Measurements from ENCODE around the gene ARRB1.
A peak's percentile ranks its signal among the peaks of the same experiment; 100 is the strongest.

Gene ARRB1

DNA sequence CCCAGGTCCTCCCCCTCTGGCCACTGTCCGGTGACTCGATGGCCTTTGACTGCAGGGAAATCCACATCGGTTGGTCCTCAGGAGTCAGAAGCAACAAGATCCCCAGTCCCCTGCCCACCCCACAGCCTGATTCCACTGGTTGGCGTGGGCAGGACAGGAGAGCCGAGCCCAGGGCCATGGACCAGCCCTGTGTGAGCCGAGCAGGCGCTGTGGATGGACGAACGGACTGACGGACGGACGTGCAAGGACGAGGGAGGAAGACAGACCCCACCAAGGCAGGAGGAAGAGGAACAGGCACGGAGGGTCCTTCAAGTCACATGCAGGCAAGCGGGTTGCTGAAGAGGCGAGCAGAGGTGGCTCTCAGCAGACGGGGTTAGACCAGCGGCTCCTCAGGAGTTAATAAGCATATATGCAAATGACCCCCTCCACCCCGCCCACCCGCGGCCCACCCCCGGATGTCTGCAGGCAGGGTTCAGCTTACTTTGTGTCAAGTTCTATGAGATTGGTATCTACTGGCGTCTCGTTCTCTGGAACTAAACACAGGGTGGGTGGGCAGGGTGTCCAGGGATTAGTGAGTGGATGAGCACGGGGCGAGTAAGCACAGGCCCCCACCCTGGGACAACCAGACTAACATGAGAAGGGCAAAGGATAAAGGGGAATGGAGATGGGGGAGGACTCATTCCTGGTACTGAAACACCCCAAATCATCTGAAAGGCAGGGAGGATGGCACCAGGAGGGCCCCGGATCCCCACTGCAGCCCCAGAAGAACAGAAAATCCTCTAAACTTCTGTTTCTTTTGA lies 84.1 kb downstream of the ARRB1 start:
- H3K27me3 ChIP-seq (ENCODE audit: control insufficient read depth in 3 of 3, insufficient read depth in 3 of 3, low read depth in 1 of 3, low read length in 3 of 3) = no peaks in the 10 kb centered on the region
- H2AK5ac ChIP-seq (ENCODE audit: low read depth, low read length) = no peak overlapping the region
- H3K4ac ChIP-seq (ENCODE audit: low read length) = no peak overlapping the region
- no CpG with 5 or more reads among the region's 27 CpGs for WGBS, 2 donors (ENCODE audit: extremely low coverage in 2 of 2, insufficient read length in 2 of 2, insufficient replicate concordance in 1 of 2)
- H2BK12ac ChIP-seq (ENCODE audit: low read length) = no peak overlapping the region
- H3K23ac ChIP-seq (ENCODE audit: low read depth, low read length, poor library complexity) = peak overlapping the region; percentile 4
- peaks cover 0 to 1% of the 10 kb centered on the region in 2 donors for H3K4me1 ChIP-seq (ENCODE audit: control insufficient read depth in 2 of 2, insufficient read depth in 1 of 2, low read depth in 1 of 2, low read length in 2 of 2)
- no peak overlapping the region for H3K27ac ChIP-seq (replicated peaks; ENCODE audit: low read length)
- no peaks in the 10 kb centered on the region for H3K79me1 ChIP-seq (ENCODE audit: low read depth, low read length)
- no peaks in the 10 kb centered on the region for H3K9me3 ChIP-seq (replicated peaks in 1 of 2; ENCODE audit: control insufficient read depth in 2 of 2, insufficient read depth in 1 of 2, low read depth in 1 of 2, low read length in 2 of 2)
- peaks cover 0 to 11% of the 10 kb centered on the region in 2 donors for H3K36me3 ChIP-seq (replicated peaks in 1 of 2; ENCODE audit: control insufficient read depth in 2 of 2, insufficient read depth in 2 of 2, low read length in 2 of 2)
- no peak overlapping the region for H2BK120ac ChIP-seq (ENCODE audit: low read depth, low read length)
- H3K14ac ChIP-seq (ENCODE audit: low read length) = no peak overlapping the region
- no peak overlapping the region for H3K18ac ChIP-seq (ENCODE audit: low read length)
- H2AFZ ChIP-seq (ENCODE audit: low read length) = no peak overlapping the region
- H3K4me3 ChIP-seq (ENCODE audit: low read length in 2 of 2) = no peak overlapping the region
- DNase-seq (ENCODE audit: low spot score) = no peak
- H2BK5ac ChIP-seq (ENCODE audit: low read length) = no peak overlapping the region
- H4K91ac ChIP-seq (ENCODE audit: low read depth, low read length, poor library complexity) = no peak overlapping the region
- no peak overlapping the region for H4K8ac ChIP-seq (ENCODE audit: low read depth, low read length)
- no peak overlapping the region for H3K4me2 ChIP-seq (ENCODE audit: insufficient read depth, low read length, poor library complexity, severe bottlenecking)
- H2BK15ac ChIP-seq (ENCODE audit: low read length) = no peak overlapping the region
- no peak overlapping the region for H3K9ac ChIP-seq (ENCODE audit: low read depth, low read length, poor library complexity)

DNA sequence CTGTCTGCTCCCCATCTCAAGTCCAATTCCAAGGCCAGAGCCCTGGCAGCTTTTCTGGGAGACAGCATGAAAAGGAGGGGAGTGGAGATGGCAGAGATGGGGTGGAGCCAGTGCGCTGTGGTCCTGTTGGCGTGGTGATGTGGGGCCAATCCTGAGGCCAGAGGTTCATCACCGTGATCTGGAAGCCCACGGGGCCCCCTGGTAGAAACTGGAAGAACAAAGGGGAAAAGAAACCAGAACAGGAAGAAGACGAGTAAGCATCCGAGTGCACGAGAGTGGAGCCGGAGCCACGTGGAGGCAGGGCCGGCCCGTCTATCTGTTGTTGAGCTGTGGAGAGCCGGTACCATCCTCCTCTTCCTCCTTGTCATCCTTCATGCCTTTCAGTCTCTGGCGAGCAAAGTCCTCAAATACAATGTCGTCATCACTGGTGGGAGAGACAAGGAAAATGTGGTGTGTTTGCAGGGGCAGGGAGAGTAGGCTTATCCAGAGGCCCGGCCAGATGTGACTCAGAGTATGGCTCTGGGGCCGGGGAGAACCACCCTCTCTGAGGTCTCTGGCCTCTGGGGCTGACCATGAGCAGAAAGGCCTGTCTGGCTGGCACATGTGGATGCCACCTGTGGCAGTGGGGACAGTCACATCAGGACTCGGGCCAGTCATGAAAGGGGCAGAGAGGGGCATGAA lies 85.5 kb downstream of the ARRB1 start:
- Histone ChIP-seq H3K27me3 (ENCODE audit: control insufficient read depth in 3 of 3, insufficient read depth in 3 of 3, low read depth in 1 of 3, low read length in 3 of 3) (no peaks in the 10 kb centered on the region), H3K14ac (ENCODE audit: low read length) (peak overlapping the region; percentile 21), H3K4me3 (ENCODE audit: low read length in 2 of 2) (no peak overlapping the region), H2BK120ac (ENCODE audit: low read depth, low read length) (no peak overlapping the region), H3K9me3 (replicated peaks in 1 of 2; ENCODE audit: control insufficient read depth in 2 of 2, insufficient read depth in 1 of 2, low read depth in 1 of 2, low read length in 2 of 2) (no peaks in the 10 kb centered on the region), H2BK15ac (ENCODE audit: low read length) (no peak overlapping the region), H3K23ac (ENCODE audit: low read depth, low read length, poor library complexity) (peak overlapping the region; percentile 29), H3K4me1 (ENCODE audit: control insufficient read depth in 2 of 2, insufficient read depth in 1 of 2, low read depth in 1 of 2, low read length in 2 of 2) (peaks cover 0 to 1% of the 10 kb centered on the region in 2 donors), H3K4ac (ENCODE audit: low read length) (no peak overlapping the region), H3K36me3 (replicated peaks in 1 of 2; ENCODE audit: control insufficient read depth in 2 of 2, insufficient read depth in 2 of 2, low read length in 2 of 2) (peaks cover 0 to 11% of the 10 kb centered on the region in 2 donors), H3K18ac (ENCODE audit: low read length) (no peak overlapping the region), H2AFZ (ENCODE audit: low read length) (no peak overlapping the region), H2AK5ac (ENCODE audit: low read depth, low read length) (no peak overlapping the region), H3K4me2 (ENCODE audit: insufficient read depth, low read length, poor library complexity, severe bottlenecking) (no peak overlapping the region), H3K79me1 (ENCODE audit: low read depth, low read length) (no peaks in the 10 kb centered on the region), H2BK12ac (ENCODE audit: low read length) (no peak overlapping the region), H3K27ac (replicated peaks; ENCODE audit: low read length) (no peak overlapping the region), H2BK5ac (ENCODE audit: low read length) (no peak overlapping the region), H4K8ac (ENCODE audit: low read depth, low read length) (no peak overlapping the region), H4K91ac (ENCODE audit: low read depth, low read length, poor library complexity) (no peak overlapping the region), H3K9ac (ENCODE audit: low read depth, low read length, poor library complexity) (no peak overlapping the region)
- no CpG with 5 or more reads among the region's 17 CpGs for WGBS, 2 donors (ENCODE audit: extremely low coverage in 2 of 2, insufficient read length in 2 of 2, insufficient replicate concordance in 1 of 2)
- DNase-seq (ENCODE audit: low spot score) = no peak

DNA sequence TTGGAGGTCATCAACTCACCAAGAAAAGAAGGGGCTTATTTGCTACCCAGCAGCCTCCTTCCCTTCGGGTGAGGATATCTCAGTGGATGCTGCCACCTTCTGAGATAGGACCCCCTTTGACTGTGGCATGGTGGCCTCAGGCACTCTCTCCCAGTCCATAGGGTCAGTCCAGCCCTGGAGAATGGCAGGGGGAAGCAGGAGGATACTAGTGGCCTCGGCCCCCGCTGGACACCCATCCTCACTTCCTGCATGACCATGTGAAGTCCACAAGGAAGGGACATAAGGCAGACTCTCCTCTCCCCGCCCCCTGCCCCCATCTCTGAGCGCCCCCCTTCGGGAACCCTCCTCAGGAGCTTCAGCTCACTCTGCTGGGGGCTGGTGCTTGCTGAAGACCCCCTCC lies 86.5 kb downstream of the ARRB1 start:
- no peaks in the 10 kb centered on the region for H3K79me1 ChIP-seq (ENCODE audit: low read depth, low read length)
- DNase-seq (ENCODE audit: low spot score) = no peak
- no peak overlapping the region for H3K18ac ChIP-seq (ENCODE audit: low read length)
- H3K23ac ChIP-seq (ENCODE audit: low read depth, low read length, poor library complexity) = no peak overlapping the region
- H2AFZ ChIP-seq (ENCODE audit: low read length) = no peak overlapping the region
- peaks cover 0 to 11% of the 10 kb centered on the region in 2 donors for H3K36me3 ChIP-seq (replicated peaks in 1 of 2; ENCODE audit: control insufficient read depth in 2 of 2, insufficient read depth in 2 of 2, low read length in 2 of 2)
- no peak overlapping the region for H3K27ac ChIP-seq (replicated peaks; ENCODE audit: low read length)
- no peak overlapping the region for H2BK12ac ChIP-seq (ENCODE audit: low read length)
- H3K9me3 ChIP-seq (replicated peaks in 1 of 2; ENCODE audit: control insufficient read depth in 2 of 2, insufficient read depth in 1 of 2, low read depth in 1 of 2, low read length in 2 of 2) = no peaks in the 10 kb centered on the region
- no peak overlapping the region for H4K91ac ChIP-seq (ENCODE audit: low read depth, low read length, poor library complexity)
- no peak overlapping the region for H2BK15ac ChIP-seq (ENCODE audit: low read length)
- H3K4me1 ChIP-seq (ENCODE audit: control insufficient read depth in 2 of 2, insufficient read depth in 1 of 2, low read depth in 1 of 2, low read length in 2 of 2) = peaks cover 0 to 1% of the 10 kb centered on the region in 2 donors
- WGBS, 2 donors (ENCODE audit: extremely low coverage in 2 of 2, insufficient read length in 2 of 2, insufficient replicate concordance in 1 of 2) = no CpG with 5 or more reads among the region's 6 CpGs
- H2BK120ac ChIP-seq (ENCODE audit: low read depth, low read length) = no peak overlapping the region
- no peaks in the 10 kb centered on the region for H3K27me3 ChIP-seq (ENCODE audit: control insufficient read depth in 3 of 3, insufficient read depth in 3 of 3, low read depth in 1 of 3, low read length in 3 of 3)
- no peak overlapping the region for H3K4me3 ChIP-seq (ENCODE audit: low read length in 2 of 2)
- H4K8ac ChIP-seq (ENCODE audit: low read depth, low read length) = no peak overlapping the region
- no peak overlapping the region for H2AK5ac ChIP-seq (ENCODE audit: low read depth, low read length)
- H3K9ac ChIP-seq (ENCODE audit: low read depth, low read length, poor library complexity) = no peak overlapping the region
- H3K14ac ChIP-seq (ENCODE audit: low read length) = no peak overlapping the region
- H3K4me2 ChIP-seq (ENCODE audit: insufficient read depth, low read length, poor library complexity, severe bottlenecking) = no peak overlapping the region
- no peak overlapping the region for H2BK5ac ChIP-seq (ENCODE audit: low read length)
- H3K4ac ChIP-seq (ENCODE audit: low read length) = no peak overlapping the region

DNA sequence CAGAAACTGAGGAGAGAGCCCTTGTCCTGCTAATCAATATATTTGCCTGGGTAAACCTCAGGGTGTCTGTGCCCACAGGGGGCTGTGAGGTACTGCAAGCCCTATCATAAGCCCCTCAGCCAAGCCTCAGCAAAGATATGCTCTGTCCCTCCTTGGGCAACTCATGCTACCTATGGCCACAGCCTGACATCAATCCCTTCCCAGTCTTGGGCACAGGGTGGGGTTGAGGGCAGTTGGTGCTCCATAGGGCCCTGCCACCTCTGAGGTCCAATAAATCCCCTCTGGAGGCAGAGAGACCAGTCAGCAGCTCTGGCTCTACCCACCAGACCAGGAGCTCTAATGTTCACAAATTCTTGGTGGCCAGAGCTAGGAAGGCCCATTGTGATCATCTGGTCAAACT lies 87.1 kb downstream of the ARRB1 start:
- Histone ChIP-seq H3K14ac (ENCODE audit: low read length) (no peak overlapping the region), H3K9ac (ENCODE audit: low read depth, low read length, poor library complexity) (no peak overlapping the region), H2AFZ (ENCODE audit: low read length) (no peak overlapping the region), H3K27me3 (ENCODE audit: control insufficient read depth in 3 of 3, insufficient read depth in 3 of 3, low read depth in 1 of 3, low read length in 3 of 3) (no peaks in the 10 kb centered on the region), H2BK15ac (ENCODE audit: low read length) (no peak overlapping the region), H3K79me1 (ENCODE audit: low read depth, low read length) (no peaks in the 10 kb centered on the region), H3K36me3 (replicated peaks in 1 of 2; ENCODE audit: control insufficient read depth in 2 of 2, insufficient read depth in 2 of 2, low read length in 2 of 2) (peaks cover 0 to 11% of the 10 kb centered on the region in 2 donors), H3K4ac (ENCODE audit: low read length) (no peak overlapping the region), H2BK12ac (ENCODE audit: low read length) (no peak overlapping the region), H3K23ac (ENCODE audit: low read depth, low read length, poor library complexity) (no peak overlapping the region), H2AK5ac (ENCODE audit: low read depth, low read length) (no peak overlapping the region), H3K4me1 (ENCODE audit: control insufficient read depth in 2 of 2, insufficient read depth in 1 of 2, low read depth in 1 of 2, low read length in 2 of 2) (no peaks in the 10 kb centered on the region), H4K8ac (ENCODE audit: low read depth, low read length) (no peak overlapping the region), H3K18ac (ENCODE audit: low read length) (no peak overlapping the region), H3K27ac (replicated peaks; ENCODE audit: low read length) (no peak overlapping the region), H4K91ac (ENCODE audit: low read depth, low read length, poor library complexity) (no peak overlapping the region), H3K4me3 (ENCODE audit: low read length in 2 of 2) (no peak overlapping the region), H3K4me2 (ENCODE audit: insufficient read depth, low read length, poor library complexity, severe bottlenecking) (no peak overlapping the region), H2BK5ac (ENCODE audit: low read length) (no peak overlapping the region), H2BK120ac (ENCODE audit: low read depth, low read length) (no peak overlapping the region), H3K9me3 (replicated peaks in 1 of 2; ENCODE audit: control insufficient read depth in 2 of 2, insufficient read depth in 1 of 2, low read depth in 1 of 2, low read length in 2 of 2) (no peaks in the 10 kb centered on the region)
- no peak for DNase-seq (ENCODE audit: low spot score)

All from neuronal stem cell (in vitro differentiated cells).